A549 (cell line): ENCODE results near the gene TC2N.
"Not testable (repeated sequence)": the region's sequence is repeated elsewhere in the genome, so short reads cannot be mapped to it uniquely, and the experiment has no call there.

Source experiments
- EP300 ChIP-seq, 2 experiments: fragments of >200 bp; sonication (Bioruptor Twin); formaldehyde crosslinking; IDR thresholded peaks; 2 replicates in 1 of 2; 3 replicates in 1 of 2; pipeline ENCODE4 v1.6.1; 2016 to 2017
- ESRRA ChIP-seq: fragments of 150-350 bp; IDR thresholded peaks from 2 replicates; pipeline ENCODE4 v1.6.1; 2014; ENCODE audit warnings: mild to moderate bottlenecking, low read length, borderline replicate concordance
- JUN ChIP-seq, 2 experiments: fragments of >200 bp; sonication (Bioruptor Twin); formaldehyde crosslinking; IDR thresholded peaks; 2 replicates in 1 of 2; 3 replicates in 1 of 2; pipeline ENCODE4 v1.6.1; 2016 to 2017
- JUNB ChIP-seq: fragments of >200 bp; sonication (Bioruptor Twin); formaldehyde crosslinking; IDR thresholded peaks from 2 replicates; pipeline ENCODE4 v1.6.1; 2016
- MAX ChIP-seq: IDR thresholded peaks from 2 replicates; pipeline ENCODE4 v1.6.1; 2012
- MYC ChIP-seq: IDR thresholded peaks from 2 replicates; pipeline ENCODE4 v1.6.1; 2012; ENCODE audit warnings: mild to moderate bottlenecking, inconsistent platforms, low read length, improper control_type of control experiment, borderline replicate concordance
- REST ChIP-seq: fragments of 200-600 bp; sonication (generic); IDR thresholded peaks from 2 replicates; pipeline ENCODE4 v1.6.1; 2016; ENCODE audit warnings: antibody characterized with exemption, mild to moderate bottlenecking, moderate library complexity
- RFX5 ChIP-seq: fragments of 450-650 bp; IDR thresholded peaks from 2 replicates; pipeline ENCODE4 v1.7.1; 2014; ENCODE audit warnings: antibody characterized with exemption, mild to moderate bottlenecking, moderate library complexity
- SMC3 ChIP-seq: fragments of >200 bp; sonication (Bioruptor Twin); formaldehyde crosslinking; IDR thresholded peaks from 3 replicates; pipeline ENCODE4 v1.6.1; 2018; ENCODE audit warnings: inconsistent platforms
- USF2 ChIP-seq: fragments of 450-650 bp; IDR thresholded peaks from 2 replicates; pipeline ENCODE4 v1.6.1; 2014; ENCODE audit warnings: antibody characterized with exemption
- ZFP36 ChIP-seq: fragments of 450-650 bp; IDR thresholded peaks from 2 replicates; pipeline ENCODE4 v1.6.1; 2014; ENCODE audit warnings: borderline replicate concordance; ENCODE audit not compliant: partially characterized antibody
- TF ChIP-seq, protein P1 (sequence below): fragments of 150-350 bp; IDR thresholded peaks from 2 replicates; pipeline ENCODE4 v1.6.1; 2014; ENCODE audit warnings: low read depth, mild to moderate bottlenecking, low read length
- TF ChIP-seq, protein P2 (sequence below): fragments of >200 bp; sonication (Bioruptor Twin); formaldehyde crosslinking; IDR thresholded peaks from 3 replicates; pipeline ENCODE4 v1.5.1; 2016

DNA sequence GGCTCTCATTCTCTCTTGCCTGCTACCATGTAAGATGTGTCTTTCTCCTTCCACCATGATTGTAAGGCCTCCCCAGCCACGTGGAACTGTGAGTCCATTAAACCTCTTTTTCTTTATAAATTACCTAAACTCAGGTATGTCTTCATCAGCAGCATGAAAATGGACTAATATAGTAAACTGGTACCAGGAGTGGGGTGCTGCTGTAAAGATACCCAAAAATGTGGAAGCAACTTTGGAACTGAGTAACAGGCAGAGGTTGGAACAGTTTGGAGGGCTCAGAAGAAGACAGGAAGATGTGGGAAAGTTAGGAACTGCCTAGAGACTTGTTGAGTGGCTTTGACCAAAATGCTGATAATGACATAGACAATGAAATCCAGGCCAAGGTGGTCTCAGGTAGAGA, 61.2 kb downstream of the TC2N start:
- TF ChIP-seq JUNB; REST; MYC; SMC3; EP300 (IDR thresholded peaks at IDR 0.05); JUN (IDR thresholded peaks at IDR 0.05); ZFP36; RFX5; MAX; ESRRA; USF2: not testable (repeated sequence)
- TF ChIP-seq, protein P1, sequence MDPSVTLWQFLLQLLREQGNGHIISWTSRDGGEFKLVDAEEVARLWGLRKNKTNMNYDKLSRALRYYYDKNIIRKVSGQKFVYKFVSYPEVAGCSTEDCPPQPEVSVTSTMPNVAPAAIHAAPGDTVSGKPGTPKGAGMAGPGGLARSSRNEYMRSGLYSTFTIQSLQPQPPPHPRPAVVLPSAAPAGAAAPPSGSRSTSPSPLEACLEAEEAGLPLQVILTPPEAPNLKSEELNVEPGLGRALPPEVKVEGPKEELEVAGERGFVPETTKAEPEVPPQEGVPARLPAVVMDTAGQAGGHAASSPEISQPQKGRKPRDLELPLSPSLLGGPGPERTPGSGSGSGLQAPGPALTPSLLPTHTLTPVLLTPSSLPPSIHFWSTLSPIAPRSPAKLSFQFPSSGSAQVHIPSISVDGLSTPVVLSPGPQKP, result not testable (repeated sequence)
- TF ChIP-seq, protein P2, sequence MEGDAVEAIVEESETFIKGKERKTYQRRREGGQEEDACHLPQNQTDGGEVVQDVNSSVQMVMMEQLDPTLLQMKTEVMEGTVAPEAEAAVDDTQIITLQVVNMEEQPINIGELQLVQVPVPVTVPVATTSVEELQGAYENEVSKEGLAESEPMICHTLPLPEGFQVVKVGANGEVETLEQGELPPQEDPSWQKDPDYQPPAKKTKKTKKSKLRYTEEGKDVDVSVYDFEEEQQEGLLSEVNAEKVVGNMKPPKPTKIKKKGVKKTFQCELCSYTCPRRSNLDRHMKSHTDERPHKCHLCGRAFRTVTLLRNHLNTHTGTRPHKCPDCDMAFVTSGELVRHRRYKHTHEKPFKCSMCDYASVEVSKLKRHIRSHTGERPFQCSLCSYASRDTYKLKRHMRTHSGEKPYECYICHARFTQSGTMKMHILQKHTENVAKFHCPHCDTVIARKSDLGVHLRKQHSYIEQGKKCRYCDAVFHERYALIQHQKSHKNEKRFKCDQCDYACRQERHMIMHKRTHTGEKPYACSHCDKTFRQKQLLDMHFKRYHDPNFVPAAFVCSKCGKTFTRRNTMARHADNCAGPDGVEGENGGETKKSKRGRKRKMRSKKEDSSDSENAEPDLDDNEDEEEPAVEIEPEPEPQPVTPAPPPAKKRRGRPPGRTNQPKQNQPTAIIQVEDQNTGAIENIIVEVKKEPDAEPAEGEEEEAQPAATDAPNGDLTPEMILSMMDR, result not testable (repeated sequence)
